Neural cell (in vitro differentiated cells): ENCODE results near the gene DGCR8. TPM values are rescaled to one million over a fixed set of nuclear protein-coding genes. Genes with fewer than 3 reads are reported as not detected.

ENCODE experiments used
- H2AFZ ChIP-seq: fragments of 200-600, 300-800 bp; sonication (generic), shearing (Covaris generic); 2 replicates; pipeline ENCODE4 v1.6.0; 2014; ENCODE audit warnings: low read depth, mild to moderate bottlenecking, antibody characterized with exemption, low read length, moderate library complexity
- H3F3A ChIP-seq: fragments of 200-600 bp; shearing (Covaris generic); 2 replicates; pipeline ENCODE4 v1.6.1; 2016; ENCODE audit warnings: mild to moderate bottlenecking, moderate library complexity, mixed read lengths, antibody characterized with exemption, low read length; ENCODE audit not compliant: insufficient read depth, poor library complexity, severe bottlenecking
- H3K27ac ChIP-seq: fragments of 200-600, 300-800 bp; sonication (generic), shearing (Covaris generic); 2 replicates; pipeline ENCODE4 v1.5.1; 2014; ENCODE audit warnings: mild to moderate bottlenecking, low read length, moderate library complexity
- H3K27me3 ChIP-seq: fragments of 300-800, 200-600 bp; sonication (generic), shearing (Covaris generic); 2 replicates; pipeline ENCODE4 v1.6.0; 2014; ENCODE audit warnings: mild to moderate bottlenecking, low read depth, low read length, moderate library complexity; ENCODE audit not compliant: insufficient read depth
- H3K36me3 ChIP-seq: fragments of 300-800, 200-600 bp; sonication (generic), shearing (Covaris generic); 2 replicates; pipeline ENCODE4 v1.5.1; 2014; ENCODE audit warnings: mild to moderate bottlenecking, antibody characterized with exemption, low read length, moderate library complexity; ENCODE audit not compliant: insufficient read depth
- H3K4me2 ChIP-seq: fragments of 300-800, 200-600 bp; sonication (generic), shearing (Covaris generic); 2 replicates; pipeline ENCODE4 v1.6.0; 2014; ENCODE audit warnings: mild to moderate bottlenecking, low read length
- H3K4me3 ChIP-seq: fragments of 300-800, 200-600 bp; sonication (generic), shearing (Covaris generic); 2 replicates; pipeline ENCODE4 v1.5.1; 2014; ENCODE audit warnings: mild to moderate bottlenecking, low read length, moderate library complexity
- H3K79me2 ChIP-seq: fragments of 200-600 bp; shearing (Covaris generic); replicated peaks from 2 replicates; pipeline ENCODE4 v1.6.0; 2014; ENCODE audit warnings: mild to moderate bottlenecking, low read length, moderate library complexity; ENCODE audit not compliant: insufficient read depth
- H3K9ac ChIP-seq: fragments of 300-800, 200-600 bp; sonication (generic), shearing (Covaris generic); 2 replicates; pipeline ENCODE4 v1.6.1; 2016; ENCODE audit warnings: mild to moderate bottlenecking, low read length, mixed read lengths
- H3K9me2 ChIP-seq: fragments of 200-600 bp; shearing (Covaris generic); 2 replicates; pipeline ENCODE4 v1.6.1; 2016; ENCODE audit warnings: mild to moderate bottlenecking, low read length, mixed read lengths; ENCODE audit not compliant: insufficient read depth
- H3K9me3 ChIP-seq: fragments of 200-600, 300-800 bp; sonication (generic), shearing (Covaris generic); 2 replicates; pipeline ENCODE4 v1.6.1; 2016; ENCODE audit warnings: mild to moderate bottlenecking, mixed run types, low read length, moderate library complexity, mixed read lengths
- H4K20me1 ChIP-seq: fragments of 200-600 bp; shearing (Covaris generic); 2 replicates; pipeline ENCODE4 v1.6.1; 2016; ENCODE audit warnings: mild to moderate bottlenecking, mixed run types; ENCODE audit not compliant: insufficient read depth
- EP300 ChIP-seq: fragments of 450-650 bp; conservative IDR thresholded peaks from 2 replicates; pipeline ENCODE4 v1.6.1; 2014; ENCODE audit warnings: antibody characterized with exemption, mild to moderate bottlenecking, moderate library complexity; ENCODE audit not compliant: poor library complexity, severe bottlenecking
- EZH2 ChIP-seq: fragments of 200-600, 300-800 bp; shearing (Covaris generic), sonication (generic); IDR thresholded peaks from 2 replicates; pipeline ENCODE4 v1.6.1; 2014; ENCODE audit warnings: antibody characterized with exemption, low read length, borderline replicate concordance, mild to moderate bottlenecking; ENCODE audit not compliant: insufficient read depth, poor library complexity, severe bottlenecking
- MXI1 ChIP-seq: fragments of 450-650 bp; conservative IDR thresholded peaks from 2 replicates; pipeline ENCODE4 v1.6.1; 2014; ENCODE audit warnings: antibody characterized with exemption, mild to moderate bottlenecking; ENCODE audit not compliant: poor library complexity, severe bottlenecking
- POLR2AphosphoS5 ChIP-seq: IDR thresholded peaks from 2 replicates; pipeline ENCODE4 v1.6.1; 2012
- RAD21 ChIP-seq: fragments of 450-650 bp; conservative IDR thresholded peaks from 2 replicates; pipeline ENCODE4 v1.6.1; 2014; ENCODE audit warnings: antibody characterized with exemption, mild to moderate bottlenecking, moderate library complexity
- SMC3 ChIP-seq: fragments of 450-650 bp; conservative IDR thresholded peaks from 2 replicates; pipeline ENCODE4 v1.6.1; 2014; ENCODE audit warnings: antibody characterized with exemption, mild to moderate bottlenecking, moderate library complexity; ENCODE audit not compliant: poor library complexity
- TAF1 ChIP-seq: IDR thresholded peaks from 2 replicates; pipeline ENCODE4 v1.6.1; 2012; ENCODE audit warnings: low read depth
- polyA plus RNA-seq: library from polyadenylated mRNA; depleted of rRNA; stranded (reverse); fragments of >200 nt; gene quantifications from 2 replicates; pipeline ENCODE4 v1.2.3, GENCODE V29; 2014
- TF ChIP-seq, protein P1 (sequence below): fragments of 450-650 bp; IDR thresholded peaks from 2 replicates; pipeline ENCODE4 v1.5.1; 2014; ENCODE audit warnings: antibody characterized with exemption, mild to moderate bottlenecking, moderate library complexity; ENCODE audit not compliant: poor library complexity, severe bottlenecking
- TF ChIP-seq, protein P2 (sequence below): IDR thresholded peaks from 2 replicates; pipeline ENCODE4 v1.6.1; 2012; ENCODE audit warnings: borderline replicate concordance

DGCR8 gene
- polyA plus RNA-seq, 1 donor from 2014 or later, result 48.9 TPM

DNA sequence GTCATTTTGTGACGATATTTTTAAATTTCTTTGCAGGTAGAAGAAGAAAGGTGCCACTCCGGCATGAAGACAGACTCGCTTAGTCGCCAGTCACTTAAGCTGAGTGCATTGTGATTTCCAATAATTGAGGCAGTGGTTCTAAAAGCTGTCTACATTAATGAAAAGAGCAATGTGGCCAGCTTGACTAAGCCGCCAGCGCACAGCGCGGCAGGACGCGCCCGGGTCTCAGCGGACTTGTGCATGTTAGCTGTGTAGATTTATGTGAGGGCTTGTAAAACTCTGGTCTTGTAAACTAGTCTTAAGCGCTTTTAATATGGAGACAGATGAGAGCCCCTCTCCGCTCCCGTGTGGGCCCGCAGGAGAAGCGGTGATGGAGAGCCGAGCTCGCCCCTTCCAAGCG is 5.6 kb downstream of the DGCR8 start:
- TF ChIP-seq EZH2 (no peak), TAF1 (no peak), MXI1 (no peak), RAD21 (no peak), SMC3 (no peak), EP300 (no peak), POLR2AphosphoS5 (no peak)
- TF ChIP-seq, protein P1, sequence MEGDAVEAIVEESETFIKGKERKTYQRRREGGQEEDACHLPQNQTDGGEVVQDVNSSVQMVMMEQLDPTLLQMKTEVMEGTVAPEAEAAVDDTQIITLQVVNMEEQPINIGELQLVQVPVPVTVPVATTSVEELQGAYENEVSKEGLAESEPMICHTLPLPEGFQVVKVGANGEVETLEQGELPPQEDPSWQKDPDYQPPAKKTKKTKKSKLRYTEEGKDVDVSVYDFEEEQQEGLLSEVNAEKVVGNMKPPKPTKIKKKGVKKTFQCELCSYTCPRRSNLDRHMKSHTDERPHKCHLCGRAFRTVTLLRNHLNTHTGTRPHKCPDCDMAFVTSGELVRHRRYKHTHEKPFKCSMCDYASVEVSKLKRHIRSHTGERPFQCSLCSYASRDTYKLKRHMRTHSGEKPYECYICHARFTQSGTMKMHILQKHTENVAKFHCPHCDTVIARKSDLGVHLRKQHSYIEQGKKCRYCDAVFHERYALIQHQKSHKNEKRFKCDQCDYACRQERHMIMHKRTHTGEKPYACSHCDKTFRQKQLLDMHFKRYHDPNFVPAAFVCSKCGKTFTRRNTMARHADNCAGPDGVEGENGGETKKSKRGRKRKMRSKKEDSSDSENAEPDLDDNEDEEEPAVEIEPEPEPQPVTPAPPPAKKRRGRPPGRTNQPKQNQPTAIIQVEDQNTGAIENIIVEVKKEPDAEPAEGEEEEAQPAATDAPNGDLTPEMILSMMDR, result no peak
- no peaks in the 10 kb centered on the region for H3K27me3 ChIP-seq
- H3K9me2 ChIP-seq, result no peaks in the 10 kb centered on the region
- H3K36me3 ChIP-seq, result peaks cover 3% of the 10 kb centered on the region
- H3K9ac ChIP-seq, result no peak overlapping the region
- H3K27ac ChIP-seq, result no peak overlapping the region
- H3K4me3 ChIP-seq, result no peak overlapping the region
- H3K4me2 ChIP-seq, result no peak overlapping the region
- H2AFZ ChIP-seq, result no peak overlapping the region
- peaks cover 23% of the 10 kb centered on the region for H4K20me1 ChIP-seq
- H3F3A ChIP-seq, result no peaks in the 10 kb centered on the region
- peaks cover 56% of the 10 kb centered on the region for H3K79me2 ChIP-seq
- H3K9me3 ChIP-seq, result no peaks in the 10 kb centered on the region

DNA sequence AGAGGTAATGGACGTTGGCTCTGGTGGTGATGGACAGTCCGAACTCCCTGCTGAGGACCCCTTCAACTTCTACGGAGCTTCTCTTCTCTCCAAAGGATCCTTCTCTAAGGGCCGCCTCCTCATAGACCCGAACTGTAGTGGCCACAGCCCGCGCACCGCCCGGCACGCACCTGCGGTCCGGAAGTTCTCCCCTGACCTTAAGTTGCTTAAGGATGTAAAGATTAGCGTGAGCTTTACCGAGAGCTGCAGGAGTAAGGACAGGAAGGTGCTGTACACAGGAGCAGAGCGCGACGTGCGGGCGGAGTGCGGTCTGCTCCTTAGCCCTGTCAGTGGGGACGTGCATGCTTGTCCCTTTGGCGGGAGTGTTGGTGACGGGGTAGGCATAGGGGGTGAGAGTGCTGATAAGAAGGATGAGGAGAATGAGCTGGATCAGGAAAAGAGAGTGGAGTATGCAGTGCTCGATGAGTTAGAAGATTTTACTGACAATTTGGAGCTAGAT is 6.1 kb downstream of the DGCR8 start:
- Histone ChIP-seq H4K20me1 (peaks cover 23% of the 10 kb centered on the region), H3K4me3 (no peak overlapping the region), H3K9me3 (no peaks in the 10 kb centered on the region), H2AFZ (no peak overlapping the region), H3K27ac (no peak overlapping the region), H3K79me2 (peaks cover 51% of the 10 kb centered on the region), H3K9ac (no peak overlapping the region), H3K9me2 (no peaks in the 10 kb centered on the region), H3K4me2 (no peak overlapping the region), H3K27me3 (no peaks in the 10 kb centered on the region), H3K36me3 (peaks cover 3% of the 10 kb centered on the region), H3F3A (no peaks in the 10 kb centered on the region)
- TF ChIP-seq SMC3 (no peak), MXI1 (no peak), RAD21 (no peak), POLR2AphosphoS5 (no peak), EP300 (no peak), TAF1 (no peak), EZH2 (no peak)
- TF ChIP-seq, protein P1, result no peak
- TF ChIP-seq, protein P2, sequence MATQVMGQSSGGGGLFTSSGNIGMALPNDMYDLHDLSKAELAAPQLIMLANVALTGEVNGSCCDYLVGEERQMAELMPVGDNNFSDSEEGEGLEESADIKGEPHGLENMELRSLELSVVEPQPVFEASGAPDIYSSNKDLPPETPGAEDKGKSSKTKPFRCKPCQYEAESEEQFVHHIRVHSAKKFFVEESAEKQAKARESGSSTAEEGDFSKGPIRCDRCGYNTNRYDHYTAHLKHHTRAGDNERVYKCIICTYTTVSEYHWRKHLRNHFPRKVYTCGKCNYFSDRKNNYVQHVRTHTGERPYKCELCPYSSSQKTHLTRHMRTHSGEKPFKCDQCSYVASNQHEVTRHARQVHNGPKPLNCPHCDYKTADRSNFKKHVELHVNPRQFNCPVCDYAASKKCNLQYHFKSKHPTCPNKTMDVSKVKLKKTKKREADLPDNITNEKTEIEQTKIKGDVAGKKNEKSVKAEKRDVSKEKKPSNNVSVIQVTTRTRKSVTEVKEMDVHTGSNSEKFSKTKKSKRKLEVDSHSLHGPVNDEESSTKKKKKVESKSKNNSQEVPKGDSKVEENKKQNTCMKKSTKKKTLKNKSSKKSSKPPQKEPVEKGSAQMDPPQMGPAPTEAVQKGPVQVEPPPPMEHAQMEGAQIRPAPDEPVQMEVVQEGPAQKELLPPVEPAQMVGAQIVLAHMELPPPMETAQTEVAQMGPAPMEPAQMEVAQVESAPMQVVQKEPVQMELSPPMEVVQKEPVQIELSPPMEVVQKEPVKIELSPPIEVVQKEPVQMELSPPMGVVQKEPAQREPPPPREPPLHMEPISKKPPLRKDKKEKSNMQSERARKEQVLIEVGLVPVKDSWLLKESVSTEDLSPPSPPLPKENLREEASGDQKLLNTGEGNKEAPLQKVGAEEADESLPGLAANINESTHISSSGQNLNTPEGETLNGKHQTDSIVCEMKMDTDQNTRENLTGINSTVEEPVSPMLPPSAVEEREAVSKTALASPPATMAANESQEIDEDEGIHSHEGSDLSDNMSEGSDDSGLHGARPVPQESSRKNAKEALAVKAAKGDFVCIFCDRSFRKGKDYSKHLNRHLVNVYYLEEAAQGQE, result no peak
